Uterus (tissue), 4 donors: ENCODE data around the gene SEC22C. TPM values are rescaled to one million over a fixed set of nuclear protein-coding genes. Genes with fewer than 3 reads are reported as not detected.
"Not testable (repeated sequence)": the region's sequence is repeated elsewhere in the genome, so short reads cannot be mapped to it uniquely, and the experiment has no call there.

ENCODE experiments used
- DNase-seq, 2 donors: peaks; one replicate each; pipeline ENCODE4 v3.0.0-alpha.2; 2019 to 2020
- H3K27ac ChIP-seq, 2 donors: fragments of 200-600 bp; sonication (generic); 1 replicate in 1 of 2; 2 replicates in 1 of 2; pipeline ENCODE4 v1.5.1; 2016 to 2018
- H3K27me3 ChIP-seq, 2 donors: fragments of 200-600 bp; sonication (generic); one replicate each; pipeline ENCODE4 v1.5.1; 2018 to 2019; ENCODE audit warnings: control low read depth in 1 of 2
- H3K36me3 ChIP-seq, 2 donors: fragments of 200-600 bp; sonication (generic); one replicate each; pipeline ENCODE4 v1.5.1; 2019; ENCODE audit warnings: control low read depth in 1 of 2
- H3K4me1 ChIP-seq, 2 donors: fragments of 200-600 bp; sonication (generic); one replicate each; pipeline ENCODE4 v1.5.1; 2018 to 2019; ENCODE audit warnings: control low read depth in 1 of 2
- H3K4me3 ChIP-seq, 2 donors: fragments of 200-600 bp; sonication (generic); 1 replicate in 1 of 2; 2 replicates in 1 of 2; pipeline ENCODE4 v1.5.1; 2018 to 2019; ENCODE audit warnings: mild to moderate bottlenecking in 1 of 2
- H3K9me3 ChIP-seq, 2 donors: fragments of 200-600 bp; sonication (generic); one replicate each; pipeline ENCODE4 v1.5.1; 2019; ENCODE audit warnings: control low read depth in 1 of 2
- POLR2A ChIP-seq, 2 donors: fragments of 450-650 bp; IDR thresholded peaks; one replicate each; pipeline ENCODE4 v1.6.1; 2016; ENCODE audit warnings: antibody characterized with exemption in 2 of 2, mild to moderate bottlenecking in 1 of 2, moderate library complexity in 1 of 2
- intact Hi-C: fragments of 100-400 bp; cut with DNase I; formaldehyde crosslinking; loops from one replicate; pipeline ENCODE4 v1.15.1; 2023; ENCODE audit warnings: low total_unique reads
- total RNA-seq, 4 donors: library from RNA; depleted of rRNA in 3 of 4; stranded (reverse); fragments of >200 nt in 3 of 4; gene quantifications; one replicate each; pipeline versions ENCODE4 v1.1.0 to v1.2.4, GENCODE V29; 2014 to 2023
- TF ChIP-seq, protein P1 (sequence below), 4 experiments: fragments of 200-600 bp in 2 of 4; fragments of 450-650 bp in 2 of 4; sonication (generic) in 2 of 4; IDR thresholded peaks; one replicate each; pipeline ENCODE4 v1.5.1; 2016 to 2019; ENCODE audit warnings: antibody characterized with exemption in 4 of 4, mild to moderate bottlenecking in 2 of 4, moderate library complexity in 1 of 4
- donor health status: DM: yes; HTN: yes; CAD: no.

The SEC22C gene
- total RNA-seq, 4 donors from 2014 or later, result 49.7 to 82.6 (median 66.0) TPM

DNA sequence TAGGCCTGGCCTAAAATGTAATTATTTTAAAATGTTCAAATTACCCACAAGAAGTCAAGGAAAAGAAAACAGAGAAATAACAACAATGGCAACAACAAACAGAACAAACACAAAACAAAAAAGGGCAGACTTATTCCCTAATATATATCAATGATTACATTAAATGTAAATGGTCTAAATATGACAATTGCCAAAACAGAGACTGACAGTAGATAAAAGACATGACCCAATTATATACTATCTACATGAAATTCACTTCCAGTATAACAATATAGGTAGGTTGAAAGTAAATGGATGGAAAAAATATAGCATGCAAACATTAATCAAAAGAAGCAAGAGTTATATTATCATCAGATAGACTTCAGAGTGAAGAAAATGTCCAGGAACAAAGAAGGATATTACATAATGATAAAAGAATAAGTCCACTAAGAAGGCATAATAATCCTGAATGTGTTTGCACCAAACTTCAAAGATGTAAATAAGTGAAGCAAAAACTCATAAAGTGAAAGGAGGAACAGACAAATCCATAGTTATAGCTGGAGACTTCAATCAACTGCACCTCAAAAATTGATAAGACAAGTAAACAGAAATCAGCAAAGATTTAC, 6.5 kb downstream of the SEC22C start:
- H3K36me3 ChIP-seq, result no peaks in the 10 kb centered on the region
- no peak for DNase-seq
- H3K27ac ChIP-seq, result no peak overlapping the region
- TF ChIP-seq POLR2A (IDR thresholded peaks at IDR 0.05), result no peak
- TF ChIP-seq, protein P1, sequence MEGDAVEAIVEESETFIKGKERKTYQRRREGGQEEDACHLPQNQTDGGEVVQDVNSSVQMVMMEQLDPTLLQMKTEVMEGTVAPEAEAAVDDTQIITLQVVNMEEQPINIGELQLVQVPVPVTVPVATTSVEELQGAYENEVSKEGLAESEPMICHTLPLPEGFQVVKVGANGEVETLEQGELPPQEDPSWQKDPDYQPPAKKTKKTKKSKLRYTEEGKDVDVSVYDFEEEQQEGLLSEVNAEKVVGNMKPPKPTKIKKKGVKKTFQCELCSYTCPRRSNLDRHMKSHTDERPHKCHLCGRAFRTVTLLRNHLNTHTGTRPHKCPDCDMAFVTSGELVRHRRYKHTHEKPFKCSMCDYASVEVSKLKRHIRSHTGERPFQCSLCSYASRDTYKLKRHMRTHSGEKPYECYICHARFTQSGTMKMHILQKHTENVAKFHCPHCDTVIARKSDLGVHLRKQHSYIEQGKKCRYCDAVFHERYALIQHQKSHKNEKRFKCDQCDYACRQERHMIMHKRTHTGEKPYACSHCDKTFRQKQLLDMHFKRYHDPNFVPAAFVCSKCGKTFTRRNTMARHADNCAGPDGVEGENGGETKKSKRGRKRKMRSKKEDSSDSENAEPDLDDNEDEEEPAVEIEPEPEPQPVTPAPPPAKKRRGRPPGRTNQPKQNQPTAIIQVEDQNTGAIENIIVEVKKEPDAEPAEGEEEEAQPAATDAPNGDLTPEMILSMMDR (IDR thresholded peaks at IDR 0.05), result no peak
- H3K4me3 ChIP-seq, result no peak overlapping the region
- H3K27me3 ChIP-seq, result no peaks in the 10 kb centered on the region
- no peaks in the 10 kb centered on the region for H3K9me3 ChIP-seq
- peaks cover 0 to 2% of the 10 kb centered on the region in 2 donors for H3K4me1 ChIP-seq
- intact Hi-C loops, result no loop called here

DNA sequence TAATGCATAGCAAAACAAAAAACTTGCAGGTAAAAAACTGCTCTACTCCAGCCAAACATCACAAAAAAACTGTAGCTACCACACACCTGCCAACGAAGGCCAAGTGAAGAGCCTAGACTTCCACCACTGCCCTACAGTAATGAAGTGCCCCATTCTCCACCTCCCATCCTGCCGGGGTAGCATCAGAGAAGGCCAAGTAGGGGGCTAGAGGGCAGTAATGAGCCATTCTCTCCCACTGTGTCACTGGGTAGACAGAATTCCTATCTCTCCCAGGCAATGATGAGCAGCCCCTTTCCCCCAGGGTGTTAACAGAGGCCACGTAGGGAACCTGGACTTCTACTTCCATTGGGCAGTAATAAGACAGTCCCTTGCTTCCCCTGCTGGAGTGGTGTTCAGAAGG, 9.5 kb downstream of the SEC22C start:
- H3K27me3 ChIP-seq, result no peaks in the 10 kb centered on the region
- TF ChIP-seq, protein P1 (IDR thresholded peaks at IDR 0.05), result peak in 1 of 4 experiments; percentile 20
- TF ChIP-seq POLR2A (IDR thresholded peaks at IDR 0.05), result no peak
- no peaks in the 10 kb centered on the region for H3K36me3 ChIP-seq
- H3K4me1 ChIP-seq, result no peaks in the 10 kb centered on the region
- no peak for DNase-seq
- H3K9me3 ChIP-seq, result no peaks in the 10 kb centered on the region
- intact Hi-C loops, result no loop called here
- H3K4me3 ChIP-seq, result no peak overlapping the region
- H3K27ac ChIP-seq, result no peak overlapping the region

DNA sequence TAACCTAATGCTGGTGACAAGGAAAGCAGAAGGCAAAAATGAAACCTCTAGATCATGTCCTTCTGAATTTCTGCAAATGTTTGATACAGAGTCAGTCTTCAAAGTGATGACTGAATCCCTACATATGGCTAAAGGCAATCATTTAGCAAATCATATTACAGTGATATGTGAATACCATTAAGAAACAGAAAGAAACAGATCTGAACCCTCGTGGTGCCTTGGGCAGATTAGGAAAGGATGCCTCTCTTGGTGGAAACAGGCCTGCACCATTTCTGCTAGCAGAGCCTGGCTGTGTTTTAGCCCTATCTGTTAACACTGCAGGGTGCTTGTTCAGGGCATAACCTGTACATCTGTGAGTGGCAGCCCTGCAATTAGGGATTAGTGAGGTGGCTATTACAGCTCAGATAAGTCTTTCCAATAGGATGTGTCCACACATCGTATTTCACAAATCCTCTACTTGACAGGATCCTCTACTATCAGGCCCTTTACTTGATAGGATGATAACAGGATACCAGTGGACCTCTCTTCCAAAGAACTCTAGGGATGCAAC, 12.1 kb downstream of the SEC22C start:
- Histone ChIP-seq H3K4me3 (no peak overlapping the region), H3K27me3 (no peaks in the 10 kb centered on the region), H3K9me3 (no peaks in the 10 kb centered on the region), H3K27ac (no peak overlapping the region), H3K36me3 (no peaks in the 10 kb centered on the region), H3K4me1 (no peaks in the 10 kb centered on the region)
- no peak for TF ChIP-seq POLR2A (IDR thresholded peaks at IDR 0.05)
- TF ChIP-seq, protein P1 (IDR thresholded peaks at IDR 0.05), result no peak
- intact Hi-C loops, result no loop called here
- DNase-seq, result no peak

DNA sequence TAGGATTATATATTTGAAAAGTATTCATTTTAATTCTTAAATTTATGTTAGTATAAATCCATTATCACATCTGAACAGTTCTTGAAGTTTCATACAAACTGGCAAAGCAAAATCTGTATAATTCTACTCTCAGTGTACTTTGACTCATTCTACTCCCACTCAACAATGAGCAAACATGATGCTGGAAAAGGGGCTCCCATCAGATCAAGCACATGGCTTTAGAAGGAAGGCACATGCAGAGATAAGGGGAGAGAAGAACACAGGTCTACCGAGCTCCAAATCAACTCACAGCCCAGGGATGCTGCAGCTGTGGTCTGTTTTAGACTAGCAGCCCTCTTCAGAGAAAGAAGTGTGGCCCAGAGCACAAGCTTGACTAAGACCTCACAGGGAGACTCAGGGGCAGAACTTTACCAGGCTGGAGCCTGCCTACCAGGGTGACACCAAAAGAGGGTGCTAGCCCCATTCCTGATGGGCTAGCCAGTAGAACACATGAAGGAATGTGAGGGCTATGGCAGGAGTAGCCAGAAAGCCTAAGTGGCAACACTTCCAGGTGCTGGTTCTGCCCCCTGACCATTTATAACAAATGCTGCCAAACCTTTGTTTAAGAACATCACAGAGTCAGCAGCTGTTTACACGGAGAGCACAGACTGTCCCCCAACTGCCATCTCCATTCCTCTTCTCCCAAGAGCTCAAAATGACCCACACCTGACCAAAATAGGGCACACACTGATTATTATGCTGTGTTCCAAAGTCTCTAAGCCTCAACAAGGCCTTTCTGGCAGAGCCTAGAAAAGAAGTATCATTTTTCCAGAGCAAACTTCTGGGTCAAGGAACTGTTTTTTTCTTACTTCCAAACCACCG, 19.5 kb downstream of the SEC22C start:
- intact Hi-C loops, result no loop called here
- TF ChIP-seq, protein P1 (IDR thresholded peaks at IDR 0.05), result no peak
- no peak for TF ChIP-seq POLR2A (IDR thresholded peaks at IDR 0.05)
- H3K36me3 ChIP-seq, result no peaks in the 10 kb centered on the region

DNA sequence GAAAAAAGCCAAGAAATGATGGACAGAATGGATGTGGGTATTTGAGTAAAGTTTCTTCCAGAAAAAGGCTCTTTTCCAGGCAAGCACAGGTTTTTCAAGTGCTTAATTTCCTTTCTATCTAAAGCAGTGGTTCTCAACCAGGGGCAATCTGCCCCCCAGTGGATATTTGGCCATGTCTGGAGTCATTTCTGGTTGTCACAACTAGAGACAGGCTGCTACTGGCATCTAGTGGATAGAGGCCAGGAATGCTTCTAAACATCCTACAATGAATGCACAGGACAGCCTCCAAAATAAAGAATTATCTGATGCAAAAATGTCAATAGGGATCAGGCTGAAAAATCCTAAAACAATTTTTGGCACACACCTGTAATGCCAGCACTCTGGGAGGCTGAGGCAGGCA, 23.9 kb downstream of the SEC22C start:
- no peak for DNase-seq
- TF ChIP-seq POLR2A (IDR thresholded peaks at IDR 0.05), result no peak
- TF ChIP-seq, protein P1 (IDR thresholded peaks at IDR 0.05), result no peak
- intact Hi-C loops, result no loop called here
- Histone ChIP-seq H3K36me3 (no peaks in the 10 kb centered on the region), H3K4me1 (no peaks in the 10 kb centered on the region), H3K27ac (no peak overlapping the region), H3K27me3 (no peaks in the 10 kb centered on the region), H3K4me3 (no peak overlapping the region), H3K9me3 (no peaks in the 10 kb centered on the region)

More for the DNA sequence above, 19.5 kb downstream of the SEC22C start:
- H3K9me3 ChIP-seq, result no peaks in the 10 kb centered on the region
- H3K27ac ChIP-seq, result no peak overlapping the region
- no peak overlapping the region for H3K4me3 ChIP-seq
- no peak for DNase-seq
- no peaks in the 10 kb centered on the region for H3K4me1 ChIP-seq
- no peaks in the 10 kb centered on the region for H3K27me3 ChIP-seq

DNA sequence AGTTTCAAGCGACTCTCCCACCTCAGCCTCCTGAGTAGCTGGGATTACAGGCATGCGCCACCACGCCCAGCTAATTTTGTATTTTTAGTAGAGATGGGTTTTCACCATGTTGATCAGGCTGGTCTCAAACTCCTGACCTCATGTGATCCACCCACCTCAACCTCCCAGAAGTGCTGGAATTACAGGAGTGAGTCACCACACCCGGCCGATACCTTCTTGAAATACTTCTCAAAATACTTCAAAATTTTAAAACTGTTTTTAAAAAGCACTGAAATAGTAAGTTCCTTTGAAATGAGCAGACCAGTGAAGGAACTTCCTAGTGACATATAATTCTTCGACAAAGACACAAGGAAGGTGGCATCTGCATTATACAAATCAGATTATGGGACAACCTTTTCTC, 24.9 kb downstream of the SEC22C start:
- H3K36me3 ChIP-seq, H3K27ac ChIP-seq, H3K4me1 ChIP-seq, DNase-seq, intact Hi-C loops, H3K4me3 ChIP-seq, H3K27me3 ChIP-seq, H3K9me3 ChIP-seq: not testable (repeated sequence)
